K562 (cell line): ENCODE results near the gene DIP2A. TPM values are rescaled to one million over a fixed set of nuclear protein-coding genes. Genes with fewer than 3 reads are reported as not detected.

ENCODE experiments used
- CREB1 ChIP-seq, 2 experiments: sonication (generic) in 1 of 2; formaldehyde crosslinking in 1 of 2; IDR thresholded peaks; 2 replicates each; pipeline versions ENCODE4 v1.6.1 to v1.8.0; 2012 to 2022; ENCODE audit warnings: inconsistent platforms in 1 of 2, mild to moderate bottlenecking in 1 of 2, missing genetic modification reagents in 1 of 2, moderate library complexity in 1 of 2
- E2F3 ChIP-seq: fragments of 250-450 bp; sonication (Bioruptor Pico); IDR thresholded peaks from 2 replicates; pipeline ENCODE4 v1.4.0; 2020; ENCODE audit warnings: mild to moderate bottlenecking
- NFATC3 ChIP-seq: fragments of 450-650 bp; IDR thresholded peaks from 2 replicates; pipeline ENCODE4 v1.6.1; 2017; ENCODE audit warnings: mild to moderate bottlenecking
- NFIC ChIP-seq: fragments of 450-650 bp; IDR thresholded peaks from 2 replicates; pipeline ENCODE4 v1.6.1; 2017; ENCODE audit warnings: mild to moderate bottlenecking, inconsistent platforms
- NFXL1 ChIP-seq: fragments of 450-650 bp; formaldehyde crosslinking; IDR thresholded peaks from 2 replicates; pipeline ENCODE4 v1.4.0; 2021; ENCODE audit warnings: mild to moderate bottlenecking
- NR1H2 ChIP-seq: sonication (generic); formaldehyde crosslinking; IDR thresholded peaks from 2 replicates; pipeline ENCODE4 v1.4.0; 2020; ENCODE audit warnings: mild to moderate bottlenecking, missing genetic modification reagents
- PHF20 ChIP-seq: fragments of 450-650 bp; IDR thresholded peaks from 2 replicates; pipeline ENCODE4 v1.6.1; 2018; ENCODE audit not compliant: partially characterized antibody
- POLR2H ChIP-seq: IDR thresholded peaks from 2 replicates; pipeline ENCODE4 v1.6.1; 2016; ENCODE audit warnings: missing genetic modification characterization, low read depth, mild to moderate bottlenecking, control low read depth, missing compliant biosample characterization, moderate library complexity
- SMC3 ChIP-seq: conservative IDR thresholded peaks from 2 replicates; pipeline ENCODE4 v1.6.1; 2011; ENCODE audit warnings: low read depth, low read length, improper control_type of control experiment; ENCODE audit not compliant: insufficient read depth
- SNRNP70 ChIP-seq: fragments of 200-400 bp; formaldehyde crosslinking; optimal IDR thresholded peaks from 2 replicates; pipeline ENCODE3; 2017; ENCODE audit warnings: low read depth, low read length
- TAF1 ChIP-seq: IDR thresholded peaks from 2 replicates; pipeline ENCODE4 v1.6.1; 2011; ENCODE audit warnings: mild to moderate bottlenecking, low read length, moderate library complexity; ENCODE audit not compliant: insufficient read depth, control insufficient read depth, severe bottlenecking; ENCODE audit errors: extremely low read depth
- ZKSCAN3 ChIP-seq: fragments of 250-450 bp; sonication (Bioruptor Pico); IDR thresholded peaks from 2 replicates; pipeline ENCODE4 v1.4.0; 2020
- ZNF764 ChIP-seq: fragments of 250-450 bp; sonication (Bioruptor Pico); IDR thresholded peaks from 2 replicates; pipeline ENCODE4 v1.4.0; 2020; ENCODE audit warnings: low read depth, mild to moderate bottlenecking, moderate library complexity
- polyA plus RNA-seq, 8 experiments: library from polyadenylated mRNA; depleted of rRNA in 4 of 8; stranded (reverse) in 5 of 8; unstranded in 3 of 8; fragments of >200 nt; fragmentation: Nextera tagmentation in 2 of 8; fragmentation: Illumina TruSeq in 1 of 8; extraction: Ambion mirVana in 2 of 8; extraction: Trizol in 1 of 8; gene quantifications; 2 replicates each; pipeline versions ENCODE4 v1.2.1 to v1.2.3, GENCODE V29; 2011 to 2014; ENCODE audit warnings: inconsistent platforms in 1 of 8, missing spikeins in 1 of 8
- total RNA-seq, 7 experiments: library from RNA; depleted of rRNA in 6 of 7; stranded (reverse); fragments of >200 nt in 6 of 7; fragmentation: Illumina TruSeq in 2 of 7; extraction: Trizol in 2 of 7; gene quantifications; 2 replicates each; pipeline versions ENCODE4 v1.2.1 to v1.2.3, GENCODE V29; 2011 to 2021; ENCODE audit warnings: low replicate concordance in 1 of 7
- TF ChIP-seq, protein P1 (sequence below): fragments of 450-650 bp; IDR thresholded peaks from 2 replicates; pipeline ENCODE4 v1.6.1; 2016; ENCODE audit warnings: low read depth, mild to moderate bottlenecking, moderate library complexity
- TF ChIP-seq, protein P2 (sequence below): sonication (generic); formaldehyde crosslinking; IDR thresholded peaks from 2 replicates; pipeline ENCODE4 v1.8.0; 2022; ENCODE audit warnings: missing genetic modification reagents, mild to moderate bottlenecking, borderline replicate concordance
- TF ChIP-seq, protein P3 (sequence below): IDR thresholded peaks from 3 replicates; pipeline ENCODE4 v1.6.1; 2011; ENCODE audit warnings: borderline replicate concordance, mild to moderate bottlenecking; ENCODE audit not compliant: insufficient read length, insufficient read depth
- TF ChIP-seq, protein P4 (sequence below): IDR thresholded peaks from 2 replicates; pipeline ENCODE4 v1.6.1; 2011; ENCODE audit not compliant: insufficient read length; ENCODE audit errors: extremely low read depth
- TF ChIP-seq, protein P5 (sequence below), 2 experiments: IDR thresholded peaks; 2 replicates each; pipeline ENCODE4 v1.6.1; 2012; ENCODE audit warnings: improper control_type of control experiment in 2 of 2, low read depth in 2 of 2, low read length in 2 of 2, borderline replicate concordance in 1 of 2
- TF ChIP-seq, protein P6 (sequence below): sonication (generic); formaldehyde crosslinking; IDR thresholded peaks from 2 replicates; pipeline ENCODE4 v1.8.0; 2022; ENCODE audit warnings: missing genetic modification reagents, mild to moderate bottlenecking, moderate library complexity, borderline replicate concordance

DIP2A gene
- total and polyA plus RNA-seq, 9 of the 15 experiments (the other 6 are each of a cell fraction or from before 2014, with no cell fraction given): 4.3 to 34.5 (median 20.3) TPM

DNA sequence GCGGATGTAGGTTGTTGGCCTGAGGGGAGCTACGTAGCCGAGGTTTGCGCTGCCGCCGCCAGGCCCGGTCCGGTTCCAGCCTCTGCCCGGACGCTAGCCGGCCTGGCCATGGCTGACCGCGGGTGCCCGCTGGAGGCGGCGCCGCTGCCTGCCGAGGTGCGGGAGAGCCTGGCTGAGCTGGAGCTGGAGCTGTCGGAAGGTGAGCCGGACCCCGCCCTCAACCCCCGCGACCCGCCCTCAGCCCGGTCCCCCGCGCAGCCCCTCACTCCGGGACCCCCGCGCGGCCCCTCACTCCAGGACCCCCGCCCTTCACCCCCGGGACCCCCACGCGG, 299 bp downstream of the DIP2A start (continued):
- TF ChIP-seq NFIC: peak; percentile 27; the same call in 1 of the 2 replicates
- TF ChIP-seq ZKSCAN3 (CRISPR knock-in tag): no peak
- TF ChIP-seq, protein P1, sequence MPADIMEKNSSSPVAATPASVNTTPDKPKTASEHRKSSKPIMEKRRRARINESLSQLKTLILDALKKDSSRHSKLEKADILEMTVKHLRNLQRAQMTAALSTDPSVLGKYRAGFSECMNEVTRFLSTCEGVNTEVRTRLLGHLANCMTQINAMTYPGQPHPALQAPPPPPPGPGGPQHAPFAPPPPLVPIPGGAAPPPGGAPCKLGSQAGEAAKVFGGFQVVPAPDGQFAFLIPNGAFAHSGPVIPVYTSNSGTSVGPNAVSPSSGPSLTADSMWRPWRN: no peak
- no peak for TF ChIP-seq NR1H2 (CRISPR knock-in tag)
- TF ChIP-seq, protein P2, sequence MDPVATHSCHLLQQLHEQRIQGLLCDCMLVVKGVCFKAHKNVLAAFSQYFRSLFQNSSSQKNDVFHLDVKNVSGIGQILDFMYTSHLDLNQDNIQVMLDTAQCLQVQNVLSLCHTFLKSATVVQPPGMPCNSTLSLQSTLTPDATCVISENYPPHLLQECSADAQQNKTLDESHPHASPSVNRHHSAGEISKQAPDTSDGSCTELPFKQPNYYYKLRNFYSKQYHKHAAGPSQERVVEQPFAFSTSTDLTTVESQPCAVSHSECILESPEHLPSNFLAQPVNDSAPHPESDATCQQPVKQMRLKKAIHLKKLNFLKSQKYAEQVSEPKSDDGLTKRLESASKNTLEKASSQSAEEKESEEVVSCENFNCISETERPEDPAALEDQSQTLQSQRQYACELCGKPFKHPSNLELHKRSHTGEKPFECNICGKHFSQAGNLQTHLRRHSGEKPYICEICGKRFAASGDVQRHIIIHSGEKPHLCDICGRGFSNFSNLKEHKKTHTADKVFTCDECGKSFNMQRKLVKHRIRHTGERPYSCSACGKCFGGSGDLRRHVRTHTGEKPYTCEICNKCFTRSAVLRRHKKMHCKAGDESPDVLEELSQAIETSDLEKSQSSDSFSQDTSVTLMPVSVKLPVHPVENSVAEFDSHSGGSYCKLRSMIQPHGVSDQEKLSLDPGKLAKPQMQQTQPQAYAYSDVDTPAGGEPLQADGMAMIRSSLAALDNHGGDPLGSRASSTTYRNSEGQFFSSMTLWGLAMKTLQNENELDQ (CRISPR knock-in tag): no peak
- TF ChIP-seq, protein P3, sequence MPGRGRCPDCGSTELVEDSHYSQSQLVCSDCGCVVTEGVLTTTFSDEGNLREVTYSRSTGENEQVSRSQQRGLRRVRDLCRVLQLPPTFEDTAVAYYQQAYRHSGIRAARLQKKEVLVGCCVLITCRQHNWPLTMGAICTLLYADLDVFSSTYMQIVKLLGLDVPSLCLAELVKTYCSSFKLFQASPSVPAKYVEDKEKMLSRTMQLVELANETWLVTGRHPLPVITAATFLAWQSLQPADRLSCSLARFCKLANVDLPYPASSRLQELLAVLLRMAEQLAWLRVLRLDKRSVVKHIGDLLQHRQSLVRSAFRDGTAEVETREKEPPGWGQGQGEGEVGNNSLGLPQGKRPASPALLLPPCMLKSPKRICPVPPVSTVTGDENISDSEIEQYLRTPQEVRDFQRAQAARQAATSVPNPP: no peak
- 0 out of 2 replicates have a peak, but pooled peaks have one; percentile 12 for TF ChIP-seq SMC3
- no peak for TF ChIP-seq SNRNP70
- no peak for TF ChIP-seq POLR2H (tag)
- TF ChIP-seq CREB1 (IDR thresholded peaks at IDR 0.05): no peak
- TF ChIP-seq CREB1 (CRISPR knock-in tag; IDR thresholded peaks at IDR 0.05): no peak
- no peak for TF ChIP-seq E2F3
- TF ChIP-seq, protein P4, sequence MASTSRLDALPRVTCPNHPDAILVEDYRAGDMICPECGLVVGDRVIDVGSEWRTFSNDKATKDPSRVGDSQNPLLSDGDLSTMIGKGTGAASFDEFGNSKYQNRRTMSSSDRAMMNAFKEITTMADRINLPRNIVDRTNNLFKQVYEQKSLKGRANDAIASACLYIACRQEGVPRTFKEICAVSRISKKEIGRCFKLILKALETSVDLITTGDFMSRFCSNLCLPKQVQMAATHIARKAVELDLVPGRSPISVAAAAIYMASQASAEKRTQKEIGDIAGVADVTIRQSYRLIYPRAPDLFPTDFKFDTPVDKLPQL: no peak
- TF ChIP-seq ZNF764: no peak
- no peak for TF ChIP-seq TAF1
- no peak for TF ChIP-seq NFXL1 (CRISPR knock-in tag)
- TF ChIP-seq NFATC3: no peak
- TF ChIP-seq, protein P5, sequence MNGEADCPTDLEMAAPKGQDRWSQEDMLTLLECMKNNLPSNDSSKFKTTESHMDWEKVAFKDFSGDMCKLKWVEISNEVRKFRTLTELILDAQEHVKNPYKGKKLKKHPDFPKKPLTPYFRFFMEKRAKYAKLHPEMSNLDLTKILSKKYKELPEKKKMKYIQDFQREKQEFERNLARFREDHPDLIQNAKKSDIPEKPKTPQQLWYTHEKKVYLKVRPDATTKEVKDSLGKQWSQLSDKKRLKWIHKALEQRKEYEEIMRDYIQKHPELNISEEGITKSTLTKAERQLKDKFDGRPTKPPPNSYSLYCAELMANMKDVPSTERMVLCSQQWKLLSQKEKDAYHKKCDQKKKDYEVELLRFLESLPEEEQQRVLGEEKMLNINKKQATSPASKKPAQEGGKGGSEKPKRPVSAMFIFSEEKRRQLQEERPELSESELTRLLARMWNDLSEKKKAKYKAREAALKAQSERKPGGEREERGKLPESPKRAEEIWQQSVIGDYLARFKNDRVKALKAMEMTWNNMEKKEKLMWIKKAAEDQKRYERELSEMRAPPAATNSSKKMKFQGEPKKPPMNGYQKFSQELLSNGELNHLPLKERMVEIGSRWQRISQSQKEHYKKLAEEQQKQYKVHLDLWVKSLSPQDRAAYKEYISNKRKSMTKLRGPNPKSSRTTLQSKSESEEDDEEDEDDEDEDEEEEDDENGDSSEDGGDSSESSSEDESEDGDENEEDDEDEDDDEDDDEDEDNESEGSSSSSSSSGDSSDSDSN (IDR thresholded peaks at IDR 0.05; ENCODE audit: borderline replicate concordance in 1 of 2, low read depth in 2 of 2, low read length in 2 of 2): peak in 1 of 2 experiments; percentile 63; a peak in 1 of 4 replicates
- TF ChIP-seq, protein P6, sequence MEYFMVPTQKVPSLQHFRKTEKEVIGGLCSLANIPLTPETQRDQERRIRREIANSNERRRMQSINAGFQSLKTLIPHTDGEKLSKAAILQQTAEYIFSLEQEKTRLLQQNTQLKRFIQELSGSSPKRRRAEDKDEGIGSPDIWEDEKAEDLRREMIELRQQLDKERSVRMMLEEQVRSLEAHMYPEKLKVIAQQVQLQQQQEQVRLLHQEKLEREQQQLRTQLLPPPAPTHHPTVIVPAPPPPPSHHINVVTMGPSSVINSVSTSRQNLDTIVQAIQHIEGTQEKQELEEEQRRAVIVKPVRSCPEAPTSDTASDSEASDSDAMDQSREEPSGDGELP: no peak
- TF ChIP-seq PHF20: peak; percentile 15
